PC-9 (cell line): ENCODE results near the gene CACNA1E.

ENCODE experiments used
- EZH2 ChIP-seq: fragments of 200-600 bp; sonication (generic); IDR thresholded peaks from 2 replicates; pipeline ENCODE4 v1.8.0; 2017; ENCODE audit warnings: antibody characterized with exemption, low read depth
- TF ChIP-seq, protein P1 (sequence below): fragments of 200-600 bp; sonication (generic); conservative IDR thresholded peaks from 2 replicates; pipeline ENCODE4 v1.6.1; 2017; ENCODE audit warnings: mixed run types, antibody characterized with exemption, mild to moderate bottlenecking, moderate library complexity

DNA sequence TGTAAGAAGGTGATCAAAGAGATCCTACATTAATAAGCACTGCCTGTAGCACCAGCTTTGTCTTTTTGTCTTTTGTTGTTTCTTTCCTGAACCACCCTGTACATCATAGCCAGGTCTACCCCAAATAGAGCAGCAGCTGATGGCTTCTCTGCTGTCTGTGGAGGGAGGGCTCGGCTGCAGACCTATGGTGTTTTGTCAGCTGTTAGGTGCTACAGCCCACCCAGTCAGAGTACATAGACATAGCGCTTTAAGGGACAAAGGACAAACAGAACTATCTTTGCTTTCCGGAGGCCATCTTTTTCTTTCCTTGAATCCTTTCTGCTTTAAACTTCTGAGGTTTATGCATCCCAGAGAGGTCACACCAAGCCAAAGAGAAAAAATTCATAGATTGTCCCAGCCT lies 320.1 kb downstream of the CACNA1E start:
- TF ChIP-seq, protein P1, sequence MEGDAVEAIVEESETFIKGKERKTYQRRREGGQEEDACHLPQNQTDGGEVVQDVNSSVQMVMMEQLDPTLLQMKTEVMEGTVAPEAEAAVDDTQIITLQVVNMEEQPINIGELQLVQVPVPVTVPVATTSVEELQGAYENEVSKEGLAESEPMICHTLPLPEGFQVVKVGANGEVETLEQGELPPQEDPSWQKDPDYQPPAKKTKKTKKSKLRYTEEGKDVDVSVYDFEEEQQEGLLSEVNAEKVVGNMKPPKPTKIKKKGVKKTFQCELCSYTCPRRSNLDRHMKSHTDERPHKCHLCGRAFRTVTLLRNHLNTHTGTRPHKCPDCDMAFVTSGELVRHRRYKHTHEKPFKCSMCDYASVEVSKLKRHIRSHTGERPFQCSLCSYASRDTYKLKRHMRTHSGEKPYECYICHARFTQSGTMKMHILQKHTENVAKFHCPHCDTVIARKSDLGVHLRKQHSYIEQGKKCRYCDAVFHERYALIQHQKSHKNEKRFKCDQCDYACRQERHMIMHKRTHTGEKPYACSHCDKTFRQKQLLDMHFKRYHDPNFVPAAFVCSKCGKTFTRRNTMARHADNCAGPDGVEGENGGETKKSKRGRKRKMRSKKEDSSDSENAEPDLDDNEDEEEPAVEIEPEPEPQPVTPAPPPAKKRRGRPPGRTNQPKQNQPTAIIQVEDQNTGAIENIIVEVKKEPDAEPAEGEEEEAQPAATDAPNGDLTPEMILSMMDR: no peak
- TF ChIP-seq EZH2: no peak
